ENCODE data around the gene CEP128.

DNA sequence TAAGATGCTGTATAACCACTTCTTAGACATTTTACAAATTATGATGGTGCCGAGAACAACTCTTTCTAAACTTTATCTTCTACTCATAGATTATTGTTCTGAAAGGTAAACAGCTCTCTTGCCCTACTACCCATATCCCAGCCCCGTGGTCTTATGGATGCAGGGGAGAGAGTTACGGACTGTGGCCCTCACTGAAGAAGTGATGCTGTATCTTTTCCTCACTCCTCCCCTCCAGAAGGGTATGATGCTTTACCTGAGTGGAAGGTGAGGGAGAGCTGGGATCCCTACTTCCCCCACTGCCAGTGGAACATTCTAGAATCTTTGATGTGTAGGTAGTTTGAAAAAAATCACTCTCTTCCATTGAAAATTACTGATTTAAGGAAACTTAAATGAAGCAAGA, 17.4 kb upstream of the CEP128 start:
- TF ChIP-seq, protein P1, sequence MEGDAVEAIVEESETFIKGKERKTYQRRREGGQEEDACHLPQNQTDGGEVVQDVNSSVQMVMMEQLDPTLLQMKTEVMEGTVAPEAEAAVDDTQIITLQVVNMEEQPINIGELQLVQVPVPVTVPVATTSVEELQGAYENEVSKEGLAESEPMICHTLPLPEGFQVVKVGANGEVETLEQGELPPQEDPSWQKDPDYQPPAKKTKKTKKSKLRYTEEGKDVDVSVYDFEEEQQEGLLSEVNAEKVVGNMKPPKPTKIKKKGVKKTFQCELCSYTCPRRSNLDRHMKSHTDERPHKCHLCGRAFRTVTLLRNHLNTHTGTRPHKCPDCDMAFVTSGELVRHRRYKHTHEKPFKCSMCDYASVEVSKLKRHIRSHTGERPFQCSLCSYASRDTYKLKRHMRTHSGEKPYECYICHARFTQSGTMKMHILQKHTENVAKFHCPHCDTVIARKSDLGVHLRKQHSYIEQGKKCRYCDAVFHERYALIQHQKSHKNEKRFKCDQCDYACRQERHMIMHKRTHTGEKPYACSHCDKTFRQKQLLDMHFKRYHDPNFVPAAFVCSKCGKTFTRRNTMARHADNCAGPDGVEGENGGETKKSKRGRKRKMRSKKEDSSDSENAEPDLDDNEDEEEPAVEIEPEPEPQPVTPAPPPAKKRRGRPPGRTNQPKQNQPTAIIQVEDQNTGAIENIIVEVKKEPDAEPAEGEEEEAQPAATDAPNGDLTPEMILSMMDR (IDR thresholded peaks at IDR 0.05): no peak
- no peak for TF ChIP-seq POLR2A (IDR thresholded peaks at IDR 0.05)

All from uterus (tissue), 2 donors.